Astrocyte (in vitro differentiated cells and primary cell): ENCODE results near the gene SPHK2. TPM values are rescaled to one million over a fixed set of nuclear protein-coding genes. Genes with fewer than 3 reads are reported as not detected.
A peak's percentile ranks its signal among the peaks of the same experiment; 100 is the strongest.

Source experiments
- DNase-seq: peaks from one replicate; pipeline ENCODE4 v3.0.0-alpha.2; 2010; ENCODE audit warnings: low read depth
- FAIRE-seq: peaks from 2 replicates; lab custom pipeline; 2011; peaks lifted over from hg19 to GRCh38; lab: Jason Lieb, UNC
- H2AFZ ChIP-seq: 2 replicates; pipeline ENCODE4 v1.6.0; 2012; ENCODE audit warnings: low read depth, low read length, inconsistent platforms
- H3K27ac ChIP-seq: 2 replicates; pipeline ENCODE4 v1.5.1; 2011; ENCODE audit warnings: low read depth, low read length, inconsistent platforms
- H3K27me3 ChIP-seq: 2 replicates; pipeline ENCODE4 v1.6.0; 2011; ENCODE audit warnings: low read length, inconsistent platforms; ENCODE audit not compliant: insufficient read depth
- H3K36me3 ChIP-seq: 2 replicates; pipeline ENCODE4 v1.5.1; 2011; ENCODE audit warnings: low read length, inconsistent platforms; ENCODE audit not compliant: insufficient read depth
- H3K4me1 ChIP-seq: 2 replicates; pipeline ENCODE4 v1.5.1; 2011; ENCODE audit warnings: low read length, inconsistent platforms; ENCODE audit not compliant: insufficient read depth
- H3K4me2 ChIP-seq: 2 replicates; pipeline ENCODE4 v1.6.0; 2012; ENCODE audit warnings: low read length, inconsistent platforms
- H3K4me3 ChIP-seq: 2 replicates; pipeline ENCODE4 v1.5.1; 2011; ENCODE audit warnings: low read depth, mild to moderate bottlenecking, low read length, inconsistent platforms; ENCODE audit not compliant: insufficient read depth
- H3K79me2 ChIP-seq: 2 replicates; pipeline ENCODE4 v1.6.0; 2012; ENCODE audit warnings: mild to moderate bottlenecking, low read length, inconsistent platforms; ENCODE audit not compliant: insufficient read depth
- H3K9ac ChIP-seq: 2 replicates; pipeline ENCODE4 v1.6.0; 2012; ENCODE audit warnings: mild to moderate bottlenecking, low read length, inconsistent platforms
- H3K9me3 ChIP-seq: 2 replicates; pipeline ENCODE4 v1.5.1; 2012; ENCODE audit warnings: low read depth, mild to moderate bottlenecking, low read length, inconsistent platforms; ENCODE audit not compliant: insufficient read depth
- H4K20me1 ChIP-seq: 2 replicates; pipeline ENCODE4 v1.6.0; 2012; ENCODE audit warnings: low read length, inconsistent platforms; ENCODE audit not compliant: insufficient read depth
- H3K27ac Mint-ChIP-seq: one replicate; pipeline ENCODE4 v1.8.0; 2021; ENCODE audit warnings: mild to moderate bottlenecking, mixed read lengths; ENCODE audit not compliant: unreplicated experiment
- H3K27me3 Mint-ChIP-seq: one replicate; pipeline ENCODE4 v1.8.0; 2021; ENCODE audit warnings: low read depth, mixed read lengths; ENCODE audit not compliant: unreplicated experiment
- H3K36me3 Mint-ChIP-seq: one replicate; pipeline ENCODE4 v1.8.0; 2021; ENCODE audit warnings: low read depth, mixed read lengths; ENCODE audit not compliant: unreplicated experiment
- H3K4me1 Mint-ChIP-seq: one replicate; pipeline ENCODE4 v1.8.0; 2021; ENCODE audit warnings: low read depth, mixed read lengths; ENCODE audit not compliant: unreplicated experiment
- H3K4me3 Mint-ChIP-seq: one replicate; pipeline ENCODE4 v1.8.0; 2021; ENCODE audit warnings: mild to moderate bottlenecking, moderate library complexity, mixed read lengths; ENCODE audit not compliant: unreplicated experiment
- H3K9me3 Mint-ChIP-seq: one replicate; pipeline ENCODE4 v1.8.0; 2021; ENCODE audit warnings: mild to moderate bottlenecking, mixed read lengths; ENCODE audit not compliant: unreplicated experiment
- CTCF ChIP-seq: IDR thresholded peaks from 2 replicates; pipeline ENCODE4 v1.5.1; 2011; ENCODE audit warnings: low read depth, mild to moderate bottlenecking, inconsistent platforms, low read length, moderate library complexity; ENCODE audit not compliant: insufficient read depth
- EZH2 ChIP-seq: IDR thresholded peaks from 2 replicates; pipeline ENCODE4 v1.6.1; 2012; ENCODE audit warnings: mild to moderate bottlenecking, low read length, inconsistent platforms; ENCODE audit not compliant: insufficient read depth
- total RNA-seq: library from RNA; stranded (reverse); gene quantifications from 2 replicates; pipeline ENCODE4 v1.2.1, GENCODE V29; 2021

SPHK2 gene
- total RNA-seq, 1 donor from 2014 or later, result 29.4 TPM

GRCh38 chr19:48635263-48635965 lies 16.1 kb downstream of the SPHK2 start:
- DNase-seq (no peak), FAIRE-seq (no peak)
- Mint-ChIP-seq H3K36me3 (no peaks in the 10 kb centered on the region), H3K4me1 (peaks cover 3% of the 10 kb centered on the region), H3K27ac (no peak overlapping the region), H3K9me3 (no peaks in the 10 kb centered on the region), H3K27me3 (peaks cover 5% of the 10 kb centered on the region), H3K4me3 (no peak overlapping the region)
- Histone ChIP-seq H3K9me3 (no peaks in the 10 kb centered on the region), H2AFZ (peak overlapping the region; percentile 25), H3K79me2 (no peaks in the 10 kb centered on the region), H3K9ac (peak overlapping the region; percentile 38), H3K4me1 (peaks cover 40% of the 10 kb centered on the region), H3K27ac (no peak overlapping the region), H3K4me2 (peak overlapping the region; percentile 88), H3K4me3 (peak overlapping the region; percentile 35), H3K27me3 (peaks cover 3% of the 10 kb centered on the region), H4K20me1 (no peaks in the 10 kb centered on the region), H3K36me3 (no peaks in the 10 kb centered on the region)
- TF ChIP-seq CTCF (no peak), EZH2 (no peak)

GRCh38 chr19:48635966-48636858 lies 16.9 kb downstream of the SPHK2 start:
- H3K4me3 ChIP-seq, result peak overlapping the region; percentile 35
- H3K36me3 Mint-ChIP-seq, result no peaks in the 10 kb centered on the region
- TF ChIP-seq EZH2 (peak; percentile 61), CTCF (no peak)
- peak overlapping the region; percentile 88 for H3K4me2 ChIP-seq
- H3K4me1 Mint-ChIP-seq, result peaks cover 3% of the 10 kb centered on the region
- no peaks in the 10 kb centered on the region for H3K79me2 ChIP-seq
- H4K20me1 ChIP-seq, result no peaks in the 10 kb centered on the region
- DNase-seq (no peak), FAIRE-seq (no peak)
- H3K4me1 ChIP-seq, result peaks cover 34% of the 10 kb centered on the region
- H3K27me3 Mint-ChIP-seq, result peaks cover 5% of the 10 kb centered on the region
- peak overlapping the region; percentile 38 for H3K9ac ChIP-seq
- H3K36me3 ChIP-seq, result no peaks in the 10 kb centered on the region
- H3K9me3 ChIP-seq, result no peaks in the 10 kb centered on the region
- peaks cover 3% of the 10 kb centered on the region for H3K27me3 ChIP-seq
- no peaks in the 10 kb centered on the region for H3K9me3 Mint-ChIP-seq
- no peak overlapping the region for H3K27ac ChIP-seq
- H2AFZ ChIP-seq, result peak overlapping the region; percentile 25
- peak overlapping the region; percentile 79 for H3K4me3 Mint-ChIP-seq
- peak overlapping the region; percentile 27 for H3K27ac Mint-ChIP-seq
